ENCODE measurements around the gene DSCAML1.

Gene DSCAML1

GRCh38 chr11:117610901-117611300 lies 186.1 kb downstream of the DSCAML1 start:
- DNase-seq (ENCODE audit: low spot score): no peak

- DNase-seq (ENCODE audit: low spot score): peak; percentile 46
Observed at GRCh38 chr11:117610045-117610444, 187.0 kb downstream of the DSCAML1 start.

GRCh38 chr11:117607449-117607848 lies 189.6 kb downstream of the DSCAML1 start:
- no peak for DNase-seq (ENCODE audit: low spot score)

- DNase-seq (ENCODE audit: low spot score): no peak
Observed at GRCh38 chr11:117606790-117607189, 190.2 kb downstream of the DSCAML1 start.

GRCh38 chr11:117606211-117606610 lies 190.8 kb downstream of the DSCAML1 start:
- DNase-seq (ENCODE audit: low spot score): peak; percentile 37

GRCh38 chr11:117605331-117605730 lies 191.7 kb downstream of the DSCAML1 start:
- DNase-seq (ENCODE audit: low spot score): no peak

GRCh38 chr11:117604336-117604995 lies 192.6 kb downstream of the DSCAML1 start:
- DNase-seq (ENCODE audit: low spot score): no peak

- no peak for DNase-seq (ENCODE audit: low spot score)
Observed at GRCh38 chr11:117603932-117604331, 193.1 kb downstream of the DSCAML1 start.

GRCh38 chr11:117601006-117601708 lies 195.9 kb downstream of the DSCAML1 start:
- no peak for DNase-seq (ENCODE audit: low spot score)

GRCh38 chr11:117600234-117600783 lies 196.7 kb downstream of the DSCAML1 start:
- DNase-seq (ENCODE audit: low spot score): no peak

- DNase-seq (ENCODE audit: low spot score): peak; percentile 34
Observed at GRCh38 chr11:117597071-117597470, 199.9 kb downstream of the DSCAML1 start.

- no peak for DNase-seq (ENCODE audit: low spot score)
Observed at GRCh38 chr11:117595440-117595839, 201.6 kb downstream of the DSCAML1 start.

GRCh38 chr11:117594721-117595120 lies 202.3 kb downstream of the DSCAML1 start:
- no peak for DNase-seq (ENCODE audit: low spot score)

- DNase-seq (ENCODE audit: low spot score): no peak
Observed at GRCh38 chr11:117593065-117593464, 204.0 kb downstream of the DSCAML1 start.

- no peak for DNase-seq (ENCODE audit: low spot score)
Observed at GRCh38 chr11:117591316-117592039, 205.5 kb downstream of the DSCAML1 start.

- no peak for DNase-seq (ENCODE audit: low spot score)
Observed at GRCh38 chr11:117589063-117589462, 208.0 kb downstream of the DSCAML1 start.

- no peak for DNase-seq (ENCODE audit: low spot score)
Observed at GRCh38 chr11:117588166-117588810, 208.7 kb downstream of the DSCAML1 start.

GRCh38 chr11:117587416-117587815 lies 209.6 kb downstream of the DSCAML1 start:
- DNase-seq (ENCODE audit: low spot score): no peak

GRCh38 chr11:117586392-117586791 lies 210.6 kb downstream of the DSCAML1 start:
- no peak for DNase-seq (ENCODE audit: low spot score)

- DNase-seq (ENCODE audit: low spot score): no peak
Observed at GRCh38 chr11:117585631-117586030, 211.4 kb downstream of the DSCAML1 start.

GRCh38 chr11:117584056-117584830 lies 212.8 kb downstream of the DSCAML1 start:
- DNase-seq (ENCODE audit: low spot score): no peak
